Skeletal muscle tissue (tissue), 4 donors: ENCODE measurements around the gene TYSND1. TPM values are rescaled to one million over a fixed set of nuclear protein-coding genes. Genes with fewer than 3 reads are reported as not detected.
"Not testable (repeated sequence)": the region's sequence is repeated elsewhere in the genome, so short reads cannot be mapped to it uniquely, and the experiment has no call there.

Source experiments
- H3K27ac ChIP-seq: one replicate; pipeline ENCODE4 v1.7.0; 2013; ENCODE audit warnings: mild to moderate bottlenecking, low read depth, low read length, inconsistent platforms
- H3K27me3 ChIP-seq, 3 donors: one replicate each; pipeline ENCODE4 v1.7.0; 2013; ENCODE audit warnings: low read length in 3 of 3; ENCODE audit not compliant: control insufficient read depth in 3 of 3, insufficient read depth in 3 of 3
- H3K36me3 ChIP-seq, 3 donors: one replicate each; pipeline ENCODE4 v1.7.0; 2013; ENCODE audit warnings: low read length in 3 of 3; ENCODE audit not compliant: control insufficient read depth in 3 of 3, insufficient read depth in 3 of 3
- H3K4me1 ChIP-seq, 3 donors: one replicate each; pipeline ENCODE4 v1.7.0; 2013; ENCODE audit warnings: low read length in 3 of 3, mild to moderate bottlenecking in 3 of 3; ENCODE audit not compliant: control insufficient read depth in 3 of 3, insufficient read depth in 3 of 3
- H3K4me3 ChIP-seq, 3 donors: one replicate each; pipeline ENCODE4 v1.7.0; 2013; ENCODE audit warnings: low read length in 3 of 3
- H3K9ac ChIP-seq, 3 donors: one replicate each; pipeline ENCODE4 v1.7.0; 2013; ENCODE audit warnings: low read length in 3 of 3, mild to moderate bottlenecking in 3 of 3, moderate library complexity in 2 of 3, low read depth in 1 of 3
- H3K9me3 ChIP-seq, 3 donors: one replicate each; pipeline ENCODE4 v1.7.0; 2013; ENCODE audit warnings: low read length in 3 of 3; ENCODE audit not compliant: control insufficient read depth in 3 of 3
- total RNA-seq: library from RNA; depleted of rRNA; stranded (reverse); fragments of >200 nt; gene quantifications from one replicate; pipeline ENCODE4 v1.2.3, GENCODE V29; 2014
- donor health status: Osteomylitis.

Gene TYSND1
- total RNA-seq, 1 donor from 2014 or later: 4.7 TPM

DNA sequence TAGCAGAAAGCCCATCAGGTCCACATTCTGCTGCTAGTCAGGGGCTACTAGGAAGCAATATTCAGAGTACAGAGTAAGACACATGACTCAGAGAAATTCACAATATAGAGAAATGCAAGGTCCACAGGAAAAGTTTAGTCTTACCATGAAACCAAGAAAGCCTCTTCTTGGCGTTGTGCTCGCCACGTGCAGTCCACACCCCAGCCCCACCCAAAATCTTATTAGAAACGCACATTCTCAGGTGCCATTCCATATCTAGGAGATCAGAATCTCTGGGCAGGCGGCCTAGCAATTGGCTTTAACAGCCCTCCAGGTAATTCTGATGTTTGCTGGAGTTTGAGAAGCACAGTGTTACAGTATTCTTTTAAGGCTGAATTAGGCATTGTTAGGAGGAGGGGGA, 39.6 kb upstream of the TYSND1 start:
- no peak overlapping the region for H3K9ac ChIP-seq
- no peak overlapping the region for H3K27ac ChIP-seq
- no peaks in the 10 kb centered on the region for H3K36me3 ChIP-seq
- no peaks in the 10 kb centered on the region for H3K9me3 ChIP-seq
- H3K27me3 ChIP-seq: no peaks in the 10 kb centered on the region
- no peak overlapping the region for H3K4me3 ChIP-seq
- peaks cover 4 to 12% (median 6%) of the 10 kb centered on the region in 3 donors for H3K4me1 ChIP-seq

DNA sequence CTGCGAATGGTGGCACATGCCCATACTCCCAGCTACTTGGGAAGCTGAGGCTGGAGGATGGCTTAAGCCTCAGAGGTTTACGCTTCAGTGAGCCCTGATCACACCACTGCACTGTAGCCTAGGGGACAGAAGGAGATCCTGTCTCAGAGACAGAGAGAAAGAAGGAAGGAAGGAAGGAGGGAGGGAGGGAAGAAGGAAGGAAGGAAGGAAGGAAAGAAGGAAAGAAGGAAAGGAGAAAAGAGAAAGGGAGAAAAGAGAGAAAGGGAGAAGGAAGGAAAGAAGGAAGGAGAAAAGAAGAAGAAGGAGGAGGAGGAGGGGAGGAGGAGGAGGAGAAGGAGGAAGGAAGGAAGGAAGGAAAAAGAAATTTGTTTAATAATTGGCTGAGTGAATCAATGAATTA, 36.8 kb upstream of the TYSND1 start:
- H3K9me3 ChIP-seq: peaks cover 0 to 3% (median 0%) of the 10 kb centered on the region in 3 donors
- H3K9ac ChIP-seq: no peak overlapping the region
- H3K27ac ChIP-seq: no peak overlapping the region
- H3K27me3 ChIP-seq: no peaks in the 10 kb centered on the region
- H3K36me3 ChIP-seq: no peaks in the 10 kb centered on the region
- H3K4me1 ChIP-seq: no peaks in the 10 kb centered on the region
- H3K4me3 ChIP-seq: no peak overlapping the region

DNA sequence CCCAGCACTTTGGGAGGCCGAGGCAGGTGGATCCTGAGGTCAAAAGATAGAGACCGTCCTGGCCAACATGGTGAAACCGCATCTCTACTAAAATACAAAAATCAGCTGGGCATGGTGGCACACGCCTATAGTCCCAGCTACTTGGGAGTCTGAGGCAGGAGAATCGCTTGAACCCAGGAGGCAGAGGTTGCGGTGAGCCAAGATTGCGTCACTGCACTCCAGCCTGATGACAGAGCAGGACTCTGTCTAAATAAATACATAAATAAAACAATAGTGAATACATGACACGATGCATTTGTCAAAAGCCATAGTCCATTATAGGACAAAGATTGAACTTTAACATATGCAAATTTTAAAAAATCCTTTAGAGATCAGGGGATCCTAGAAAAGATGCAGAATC, 32.7 kb upstream of the TYSND1 start:
- H3K9ac ChIP-seq, H3K36me3 ChIP-seq, H3K27ac ChIP-seq, H3K9me3 ChIP-seq, H3K4me3 ChIP-seq, H3K4me1 ChIP-seq, H3K27me3 ChIP-seq: not testable (repeated sequence)

DNA sequence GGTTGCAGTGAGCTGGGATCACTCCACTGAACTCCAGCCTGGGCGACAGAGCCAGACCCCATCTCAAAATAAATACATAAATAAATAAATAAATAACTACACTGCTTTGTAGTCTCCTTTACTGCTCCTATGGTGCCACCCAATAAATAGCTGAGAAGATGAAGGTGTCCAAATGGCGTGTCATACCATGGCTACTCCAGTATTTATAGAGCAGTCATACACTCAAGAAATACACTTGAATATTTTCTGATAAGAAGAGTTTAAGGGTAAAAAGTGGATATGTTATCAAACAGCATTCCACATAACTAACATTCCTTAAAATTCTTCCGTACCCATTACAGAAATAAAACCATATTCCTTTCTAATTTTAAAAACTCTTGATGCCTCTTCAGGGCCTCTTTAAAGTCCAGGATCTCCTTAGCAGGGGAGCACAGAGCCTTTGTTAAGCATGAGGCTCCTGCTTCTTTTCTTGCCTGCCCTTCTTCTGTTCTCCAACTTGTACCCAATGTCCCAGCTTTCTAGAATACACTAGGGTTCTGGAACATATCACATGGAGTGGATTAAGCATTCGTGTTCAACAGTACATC, 31.7 kb upstream of the TYSND1 start:
- Histone ChIP-seq H3K4me3 (no peak overlapping the region), H3K4me1 (peaks cover 0 to 6% (median 3%) of the 10 kb centered on the region in 3 donors), H3K36me3 (no peaks in the 10 kb centered on the region), H3K9ac (no peak overlapping the region), H3K9me3 (peaks cover 0 to 3% (median 0%) of the 10 kb centered on the region in 3 donors), H3K27ac (no peak overlapping the region), H3K27me3 (no peaks in the 10 kb centered on the region)

DNA sequence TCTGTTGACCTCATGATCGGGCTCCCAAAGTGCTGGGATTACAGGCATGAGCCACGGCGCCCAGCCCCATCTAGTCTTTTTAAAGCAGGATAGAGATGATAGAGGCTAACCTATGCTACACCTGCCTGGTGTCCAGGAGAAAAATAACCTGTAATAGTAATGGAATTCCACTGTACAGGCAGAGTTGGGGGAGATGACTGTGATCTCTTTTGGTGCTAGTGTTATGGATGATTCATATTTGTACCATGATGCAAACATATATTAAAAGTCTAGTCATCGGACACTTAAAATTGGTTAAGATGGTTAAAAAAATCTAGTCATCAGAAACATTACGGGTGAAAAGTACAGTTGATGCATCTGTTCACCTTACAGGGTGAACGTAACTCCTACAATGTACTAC, 29.9 kb upstream of the TYSND1 start:
- Histone ChIP-seq H3K27ac (no peak overlapping the region), H3K36me3 (no peaks in the 10 kb centered on the region)

DNA sequence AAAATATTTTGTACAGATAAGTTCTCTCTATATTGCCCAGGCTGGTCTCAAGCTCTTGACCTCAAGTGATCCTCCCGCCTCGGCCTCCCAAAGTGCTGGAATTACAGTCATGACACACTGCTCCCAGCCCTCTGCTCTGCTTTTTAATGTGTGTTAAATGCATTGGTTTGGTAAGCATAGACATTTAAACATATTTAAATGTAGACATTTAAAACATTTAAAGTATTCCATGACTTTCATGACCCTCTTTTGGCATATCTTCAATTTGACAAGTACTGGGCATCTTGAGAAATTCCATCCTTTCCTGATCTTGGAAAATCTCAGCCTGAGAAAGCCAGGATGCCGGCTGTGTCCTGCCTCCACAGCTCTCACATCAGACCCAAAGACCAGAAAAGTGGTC, 29.0 kb upstream of the TYSND1 start:
- H3K36me3 ChIP-seq: no peaks in the 10 kb centered on the region
- H3K27ac ChIP-seq: no peak overlapping the region
- H3K4me3 ChIP-seq: no peak overlapping the region
- H3K4me1 ChIP-seq: peaks cover 0 to 6% (median 3%) of the 10 kb centered on the region in 3 donors
- H3K27me3 ChIP-seq: no peaks in the 10 kb centered on the region
- peaks cover 0 to 3% (median 0%) of the 10 kb centered on the region in 3 donors for H3K9me3 ChIP-seq
- H3K9ac ChIP-seq: no peak overlapping the region

More for the DNA sequence above, 29.9 kb upstream of the TYSND1 start:
- Histone ChIP-seq H3K9me3 (peaks cover 0 to 3% (median 0%) of the 10 kb centered on the region in 3 donors), H3K27me3 (no peaks in the 10 kb centered on the region), H3K4me1 (peaks cover 0 to 6% (median 3%) of the 10 kb centered on the region in 3 donors), H3K9ac (no peak overlapping the region), H3K4me3 (no peak overlapping the region)

DNA sequence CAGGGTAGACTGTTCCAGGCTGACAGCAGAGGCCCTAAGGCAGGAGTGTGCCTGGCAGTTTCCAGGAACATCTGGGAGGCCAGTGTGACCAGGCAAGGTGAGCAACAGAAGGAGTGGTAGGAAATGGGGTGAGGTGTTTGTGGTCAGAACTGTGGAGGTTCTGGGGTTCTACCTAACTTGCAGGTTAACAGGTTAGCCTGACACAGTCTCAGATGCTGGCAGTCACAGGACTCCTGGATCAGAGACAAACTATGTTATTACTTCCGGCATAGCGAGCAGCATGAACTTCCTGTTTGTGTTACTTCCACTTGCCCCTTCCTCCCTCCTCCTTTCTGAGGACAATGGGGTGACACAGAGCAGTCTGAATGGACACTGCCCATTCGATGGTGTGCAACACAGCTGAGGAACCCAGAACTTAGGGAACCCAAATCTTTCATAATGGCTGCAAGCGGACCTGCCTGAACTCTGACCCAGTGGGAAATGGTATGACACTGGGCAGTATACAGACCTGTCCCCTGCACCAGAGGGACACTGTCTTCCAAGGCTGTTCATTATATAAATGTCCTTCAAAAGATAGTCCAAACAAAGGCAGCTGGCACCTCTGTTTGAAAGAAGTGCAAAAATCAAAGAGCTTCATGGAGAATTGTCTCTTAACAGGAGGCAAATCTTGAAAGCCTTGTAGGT, 27.7 kb upstream of the TYSND1 start:
- H3K27me3 ChIP-seq: no peaks in the 10 kb centered on the region
- H3K9me3 ChIP-seq: no peaks in the 10 kb centered on the region
- H3K4me3 ChIP-seq: no peak overlapping the region
- no peaks in the 10 kb centered on the region for H3K36me3 ChIP-seq
- H3K9ac ChIP-seq: no peak overlapping the region
- no peak overlapping the region for H3K27ac ChIP-seq
- H3K4me1 ChIP-seq: peaks cover 5 to 14% (median 9%) of the 10 kb centered on the region in 3 donors

DNA sequence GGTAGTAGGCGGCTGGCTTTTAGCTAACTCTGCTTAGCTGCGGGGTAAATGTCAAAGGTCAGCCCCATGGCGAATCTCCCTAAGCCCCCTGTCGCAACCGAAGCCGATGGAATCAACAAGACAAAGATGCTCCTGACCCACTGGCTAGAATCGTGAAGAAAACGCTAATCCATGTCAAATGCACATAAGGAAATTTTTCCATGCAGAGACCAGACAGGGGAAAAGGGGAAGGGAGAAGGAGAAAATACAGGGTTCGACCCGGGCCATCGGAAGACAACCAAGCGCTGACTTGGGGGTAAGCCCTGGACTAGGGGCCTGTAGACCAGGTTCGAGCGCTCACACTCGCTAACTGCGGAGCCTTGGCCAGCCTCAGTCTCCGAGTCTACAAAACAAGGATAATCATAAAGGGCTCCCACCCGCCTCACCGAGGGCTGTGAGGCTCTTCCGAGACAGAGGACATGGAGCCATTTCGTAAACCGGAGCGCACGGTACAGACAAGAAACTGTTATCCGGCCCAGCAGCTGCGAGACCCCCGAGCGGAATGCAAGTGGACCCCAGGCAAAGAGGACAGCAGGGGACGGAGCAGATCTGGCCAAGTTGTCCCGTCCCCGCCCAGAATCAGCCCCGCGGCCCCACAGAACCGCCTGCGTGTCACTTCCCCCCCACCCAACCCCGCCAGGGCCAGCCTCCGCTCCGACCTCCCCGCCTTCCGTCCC, 23.3 kb upstream of the TYSND1 start:
- H3K4me3 ChIP-seq: peak overlapping the region; percentile 93 to 96 (median 96)
- H3K36me3 ChIP-seq: peaks cover 0 to 12% (median 0%) of the 10 kb centered on the region in 3 donors
- no peaks in the 10 kb centered on the region for H3K9me3 ChIP-seq
- no peaks in the 10 kb centered on the region for H3K27me3 ChIP-seq
- H3K4me1 ChIP-seq: peaks cover 14 to 28% (median 15%) of the 10 kb centered on the region in 3 donors
- H3K27ac ChIP-seq: peak overlapping the region; percentile 88
- H3K9ac ChIP-seq: peak overlapping the region; percentile 95 to 97 (median 97)

DNA sequence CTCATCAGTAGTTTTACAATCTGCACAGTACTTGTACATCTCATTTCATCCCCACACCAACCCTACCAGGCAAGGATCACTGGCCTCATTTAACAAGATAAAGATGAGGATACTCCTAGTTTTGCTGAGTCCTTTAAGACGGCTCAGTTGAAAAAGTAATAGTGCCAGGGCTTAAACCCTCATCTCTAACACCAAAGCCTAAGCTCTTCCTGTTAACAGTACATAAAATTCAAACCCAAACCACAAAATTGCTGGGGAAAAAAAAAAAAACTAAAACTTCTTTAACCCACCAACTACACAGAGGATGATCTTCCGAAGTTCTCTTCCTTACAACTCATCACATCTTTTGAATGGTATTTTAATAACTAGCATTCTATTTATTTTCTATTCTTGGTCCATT, 22.5 kb upstream of the TYSND1 start:
- peak overlapping the region; percentile 93 to 96 (median 96) for H3K4me3 ChIP-seq
- no peaks in the 10 kb centered on the region for H3K27me3 ChIP-seq
- H3K9me3 ChIP-seq: no peaks in the 10 kb centered on the region
- peaks cover 15 to 28% (median 22%) of the 10 kb centered on the region in 3 donors for H3K4me1 ChIP-seq
- H3K9ac ChIP-seq: peak overlapping the region in 2 of 3 donors; percentile 97
- H3K36me3 ChIP-seq: peaks cover 0 to 12% (median 0%) of the 10 kb centered on the region in 3 donors
- H3K27ac ChIP-seq: no peak overlapping the region

DNA sequence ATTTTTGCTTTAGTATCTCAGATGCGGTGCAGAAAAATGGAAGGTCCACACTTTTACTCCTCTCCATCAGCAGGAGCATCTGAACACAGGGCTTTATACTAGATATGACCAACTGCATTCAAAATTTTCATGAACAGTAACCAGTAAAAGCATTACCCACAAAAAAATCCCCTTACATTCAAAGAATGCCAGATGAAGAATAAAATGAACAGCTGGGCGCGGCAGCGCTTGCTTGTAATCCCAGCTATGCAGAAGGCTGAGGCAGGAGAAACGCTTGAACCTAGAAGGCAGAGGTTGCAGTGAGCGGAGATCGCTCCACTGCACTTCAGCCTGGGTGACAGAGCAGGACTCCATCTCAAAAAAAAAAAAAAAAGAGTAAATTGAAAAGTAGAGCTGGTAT, 20.7 kb upstream of the TYSND1 start:
- Histone ChIP-seq H3K9ac (no peak overlapping the region), H3K4me1 (peaks cover 13 to 35% (median 29%) of the 10 kb centered on the region in 3 donors), H3K27ac (no peak overlapping the region), H3K36me3 (peaks cover 0 to 12% (median 0%) of the 10 kb centered on the region in 3 donors), H3K4me3 (no peak overlapping the region), H3K27me3 (no peaks in the 10 kb centered on the region), H3K9me3 (no peaks in the 10 kb centered on the region)
